NCI-H2107 (cell line): ENCODE measurements around the gene GADD45B.
"Not testable (repeated sequence)": the region's sequence is repeated elsewhere in the genome, so short reads cannot be mapped to it uniquely, and the experiment has no call there.

Experiments
- DNase-seq: peaks from one replicate; lab custom pipeline; 2025; lab: John Stamatoyannopoulos, UW

GADD45B gene

GRCh38 chr19:2488405-2488941, 12.5 kb downstream of the GADD45B start:
- no peak for DNase-seq

DNA sequence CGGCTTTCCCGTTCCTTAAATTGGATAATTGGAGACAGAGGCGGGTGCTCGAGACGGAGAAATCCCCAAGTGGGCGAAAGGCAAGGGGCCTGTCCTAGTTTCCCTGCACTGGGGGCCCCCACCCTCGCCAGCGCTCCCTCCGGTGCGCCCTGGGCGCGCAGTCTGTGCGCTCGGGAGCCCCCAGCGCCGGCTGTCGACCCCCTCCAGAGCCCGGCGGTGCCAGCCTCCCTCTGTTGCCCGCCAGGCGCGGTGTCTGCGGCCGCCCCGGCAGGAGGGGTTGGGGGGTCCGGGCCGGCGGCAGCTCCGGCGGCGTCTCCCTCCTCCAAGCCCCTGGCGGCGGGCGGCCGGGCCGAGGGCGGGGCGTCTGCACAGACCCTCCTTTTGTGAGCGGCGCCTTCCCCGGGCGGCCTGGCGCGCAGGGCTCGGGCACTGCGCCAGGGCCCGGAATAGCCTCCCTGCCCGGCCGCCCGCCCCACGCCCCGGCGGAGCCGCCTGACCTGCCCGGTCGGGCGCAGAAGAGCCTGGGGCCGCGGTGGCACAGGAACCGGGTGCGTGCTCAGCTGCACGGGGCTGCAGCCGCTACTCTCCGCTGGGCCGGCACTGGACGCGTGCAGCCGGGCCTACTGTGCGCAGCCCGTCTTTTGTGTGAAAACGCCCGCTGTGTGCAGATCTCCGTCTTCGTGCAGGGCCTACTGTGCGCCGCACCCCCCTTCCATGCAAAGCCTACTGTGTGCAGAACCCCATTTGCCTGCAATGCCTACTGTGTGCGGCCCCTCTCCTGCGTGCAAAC, 13.2 kb downstream of the GADD45B start:
- DNase-seq, result no peak

GRCh38 chr19:2490659-2491058, 14.7 kb downstream of the GADD45B start:
- DNase-seq, result no peak

DNA sequence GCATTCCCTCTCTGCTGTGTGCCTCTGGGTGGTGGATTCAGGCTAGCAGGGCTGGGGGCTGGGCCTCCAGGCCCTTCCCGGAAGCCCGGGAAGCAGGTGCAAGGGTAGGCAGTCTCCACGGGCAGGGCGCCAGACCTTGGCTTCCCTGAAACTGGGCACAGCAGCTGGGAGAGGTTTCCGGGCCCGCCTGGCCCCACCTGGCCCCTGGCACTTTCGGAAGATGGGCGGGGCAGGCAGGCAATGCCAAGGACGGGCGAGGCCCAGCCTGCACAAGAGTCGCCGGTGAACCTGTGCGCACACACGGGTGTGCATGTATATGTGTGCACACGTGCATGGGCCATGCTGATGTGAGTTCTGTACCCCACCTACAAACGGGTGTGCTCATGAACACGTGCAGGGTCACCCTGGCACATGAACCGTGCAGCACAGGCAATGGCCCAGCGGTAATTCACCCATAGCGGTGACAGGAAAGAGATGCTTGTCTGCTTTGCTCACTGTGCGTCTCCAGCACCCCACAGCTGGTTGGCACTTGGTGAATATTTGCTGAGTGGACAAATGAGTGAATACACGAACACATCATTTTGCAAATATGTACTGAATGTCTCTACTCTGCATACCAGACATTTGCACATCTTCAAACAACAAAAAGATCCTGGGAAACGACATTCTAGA, 15.3 kb downstream of the GADD45B start:
- DNase-seq, result no peak

GRCh38 chr19:2492870-2493269, 16.9 kb downstream of the GADD45B start:
- DNase-seq, result no peak

DNA sequence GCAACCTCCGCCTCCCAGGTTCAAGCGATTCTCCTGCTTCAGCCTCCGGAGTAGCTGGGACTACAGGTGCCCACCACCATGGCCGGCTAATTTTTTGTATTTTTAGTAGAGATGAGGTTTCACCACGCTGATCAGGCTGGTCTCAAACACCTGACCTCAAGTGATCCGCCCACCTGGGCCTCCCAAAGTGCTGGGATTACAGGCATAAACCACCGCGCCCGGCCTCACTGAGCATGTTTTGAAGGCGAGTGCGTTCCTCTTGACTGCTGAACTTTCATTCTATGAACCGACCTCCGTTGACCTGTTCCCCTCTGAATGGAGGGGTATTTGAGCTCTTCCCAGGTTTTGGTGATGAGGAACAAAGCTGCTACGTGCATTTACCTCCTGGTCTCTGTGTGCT, 17.5 kb downstream of the GADD45B start:
- not testable (repeated sequence) for DNase-seq

DNA sequence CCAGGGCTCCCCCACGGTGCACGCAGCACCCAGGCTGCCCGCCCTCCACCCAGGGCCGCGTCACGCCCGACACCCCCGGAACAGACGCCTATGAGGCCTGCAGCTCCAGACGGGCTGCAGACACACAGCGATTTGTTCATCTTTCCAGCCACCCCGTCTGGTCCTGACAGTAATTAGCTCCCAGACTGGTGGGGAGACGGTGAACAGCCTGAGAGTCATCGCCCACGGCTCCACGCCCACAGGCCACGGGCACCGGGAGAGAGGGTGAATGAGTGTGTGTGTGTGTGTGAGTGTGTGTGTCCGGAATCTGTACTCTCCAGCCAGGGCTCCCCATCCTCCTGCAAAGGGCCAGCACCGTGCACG, 18.1 kb downstream of the GADD45B start:
- DNase-seq, result no peak

- DNase-seq, result no peak
Observed at GRCh38 chr19:2494447-2495129, 18.7 kb downstream of the GADD45B start.

GRCh38 chr19:2495130-2495641, 19.3 kb downstream of the GADD45B start:
- DNase-seq, result no peak

DNA sequence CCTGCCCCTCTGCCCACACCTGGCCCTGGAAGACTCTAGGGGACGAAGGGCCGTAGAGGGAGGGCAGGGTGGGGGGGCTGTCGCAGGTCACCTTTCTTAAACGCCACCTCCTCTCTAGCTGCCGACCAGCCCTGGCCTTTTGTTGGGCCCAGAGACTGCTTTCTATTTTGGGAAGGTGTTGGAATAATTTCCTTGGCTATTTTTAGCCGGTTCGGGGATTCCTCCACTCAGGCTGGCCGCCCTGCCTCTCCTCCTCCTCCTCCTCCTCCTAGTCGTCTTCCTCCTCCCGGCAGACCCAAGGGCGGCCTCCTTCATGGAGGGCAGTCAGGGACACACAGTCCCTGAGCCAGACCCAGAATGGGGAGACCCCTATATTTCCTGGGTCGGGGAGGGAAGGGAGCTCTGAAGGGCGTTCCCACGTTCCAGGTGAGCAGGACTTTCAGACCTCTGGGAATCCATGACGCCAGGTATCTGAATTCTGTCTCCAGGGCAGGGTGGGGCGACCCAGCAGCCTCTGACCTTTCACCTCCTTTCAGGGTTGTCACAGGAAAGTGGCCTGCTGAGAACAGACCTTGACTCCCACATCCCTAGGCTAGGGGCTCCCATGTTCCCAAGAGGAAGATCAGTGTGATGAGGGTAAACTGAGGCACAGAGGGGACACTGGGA, 19.9 kb downstream of the GADD45B start:
- no peak for DNase-seq

- DNase-seq, result no peak
Observed at GRCh38 chr19:2497186-2497585, 21.3 kb downstream of the GADD45B start.

DNA sequence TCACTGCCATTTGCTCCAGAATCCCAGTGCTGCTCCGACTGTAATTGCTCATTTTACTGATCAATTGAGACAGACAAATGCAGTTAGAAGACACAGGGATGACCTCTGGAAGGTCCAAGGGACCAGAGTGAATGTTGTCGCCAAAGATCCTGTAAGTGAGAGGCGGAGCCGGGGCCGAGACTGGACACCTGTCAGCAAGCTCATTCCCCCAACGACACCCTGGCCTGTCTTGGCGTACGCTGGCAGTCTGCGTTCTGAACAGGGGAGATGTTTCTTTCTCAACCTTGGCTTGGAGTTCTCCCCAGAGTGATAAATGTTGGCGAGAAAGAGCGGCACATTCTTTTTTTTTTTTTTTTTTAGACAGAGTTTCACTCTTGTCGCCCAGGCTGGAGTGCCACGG, 24.2 kb downstream of the GADD45B start:
- no peak for DNase-seq

DNA sequence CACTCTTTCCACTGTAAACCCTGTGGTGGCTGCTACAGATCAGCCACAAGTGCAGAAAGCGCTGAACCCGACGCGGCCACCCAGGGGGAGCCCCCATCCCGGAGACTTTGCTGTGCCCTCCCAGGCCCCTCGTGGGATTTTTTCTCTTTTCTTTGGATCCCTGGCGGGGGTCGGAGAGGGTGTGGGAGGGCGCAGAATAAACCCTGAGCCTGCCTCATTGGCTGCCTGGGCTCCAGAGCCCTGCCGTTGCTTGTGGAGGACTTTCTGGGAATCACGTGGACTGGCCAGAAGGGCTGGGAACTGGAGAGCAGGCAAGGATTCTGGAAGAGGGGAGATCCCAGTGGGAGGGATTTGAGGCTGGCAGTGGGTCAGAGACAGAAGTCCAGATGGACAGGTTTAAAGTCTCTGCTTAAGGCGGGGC, 24.9 kb downstream of the GADD45B start:
- DNase-seq, result no peak

GRCh38 chr19:2503521-2504109, 27.7 kb downstream of the GADD45B start:
- DNase-seq, result no peak

DNA sequence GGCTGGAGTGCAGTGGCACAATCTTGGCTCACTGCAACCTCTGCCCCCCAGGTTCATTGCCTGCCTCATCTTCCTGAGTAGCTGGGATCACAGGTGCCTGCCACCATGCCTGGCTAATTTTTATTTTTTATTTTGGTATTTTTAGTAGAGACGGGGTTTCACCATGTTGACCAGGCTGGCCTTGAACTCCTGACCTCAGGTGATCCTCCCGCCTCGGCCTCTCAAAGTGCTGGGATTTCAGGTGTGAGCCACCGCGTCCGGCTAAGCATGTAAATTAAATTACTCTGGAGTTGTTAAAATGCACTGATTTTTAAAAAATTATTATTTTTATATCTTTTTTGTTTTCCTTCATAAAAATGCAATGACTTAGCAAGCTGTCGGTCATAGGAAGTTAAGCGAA, 30.7 kb downstream of the GADD45B start:
- not testable (repeated sequence) for DNase-seq

- DNase-seq, result no peak
Observed at GRCh38 chr19:2507109-2507508, 31.2 kb downstream of the GADD45B start.

- DNase-seq, result no peak
Observed at GRCh38 chr19:2509096-2509495, 33.2 kb downstream of the GADD45B start.

DNA sequence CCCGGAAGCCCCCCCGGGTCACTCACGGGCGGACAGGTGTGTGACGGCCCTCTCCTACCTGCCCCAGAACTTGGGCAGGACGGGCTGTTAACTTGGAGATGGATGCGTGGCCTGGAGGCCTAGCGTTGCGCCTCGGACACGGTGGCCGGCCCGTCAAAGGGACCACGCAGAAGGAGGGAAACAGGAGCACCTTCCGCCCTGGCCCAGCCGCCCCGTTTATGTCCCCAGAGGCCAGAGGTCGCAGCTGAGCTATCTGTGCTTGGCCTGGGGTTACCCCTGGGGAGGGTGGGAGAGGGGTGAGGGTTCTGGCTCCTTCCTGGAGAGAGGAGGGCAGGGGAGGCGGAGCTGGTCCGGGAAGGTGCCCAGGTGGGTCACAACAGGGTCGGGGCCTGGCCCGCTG, 35.6 kb downstream of the GADD45B start:
- DNase-seq, result no peak

- no peak for DNase-seq
Observed at GRCh38 chr19:2511991-2512390, 36.1 kb downstream of the GADD45B start.

DNA sequence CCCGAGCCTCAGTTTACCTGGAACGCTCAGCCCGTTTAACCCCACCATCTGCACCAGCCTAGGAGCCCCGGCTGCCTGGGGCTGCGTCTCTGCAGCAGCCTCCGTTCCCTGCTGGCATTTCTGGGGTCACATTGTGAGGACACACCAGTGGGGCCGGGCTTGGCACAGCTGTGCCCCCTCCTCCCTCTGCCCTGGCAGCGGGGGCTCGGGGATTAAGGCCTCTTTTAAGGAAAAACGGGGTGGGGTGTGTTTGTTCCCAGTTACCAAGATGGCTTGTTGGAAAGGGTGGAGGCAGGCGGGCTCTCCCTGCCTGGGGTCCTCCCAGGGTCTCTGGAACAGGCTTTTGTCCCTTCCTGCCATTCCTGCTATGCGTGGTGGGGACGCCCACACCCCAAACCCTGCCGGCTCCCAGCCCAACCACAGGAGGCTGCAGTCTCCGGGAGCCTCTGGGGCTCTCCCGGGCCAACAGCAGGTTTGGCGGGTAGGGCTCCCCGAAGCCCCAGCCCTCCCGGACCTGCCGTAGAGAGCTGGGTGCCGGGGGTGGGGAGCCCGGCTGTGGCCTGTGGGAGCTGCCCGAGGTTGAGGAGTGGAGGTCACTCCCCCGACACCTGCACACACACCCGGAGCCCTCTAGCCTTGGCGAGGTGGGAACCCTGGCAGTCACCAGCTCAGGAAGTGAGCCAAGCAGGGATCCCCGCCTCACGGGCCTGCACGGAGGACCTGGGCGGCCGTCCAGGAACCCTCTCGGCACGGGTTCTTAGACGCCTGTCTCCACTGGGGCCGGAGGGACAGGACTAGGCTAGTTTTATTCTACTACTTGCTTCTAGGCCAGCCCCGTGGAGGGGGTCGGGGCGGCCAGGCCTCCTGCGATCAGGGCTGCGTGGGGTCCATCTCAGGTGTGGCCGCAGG, 36.9 kb downstream of the GADD45B start:
- DNase-seq, result no peak
